Loucy (cell line): ENCODE data around the gene SDK2.

Experiments
- H2AFZ ChIP-seq: fragments of 200-600 bp; sonication (generic); 2 replicates; pipeline ENCODE4 v1.6.0; 2016; ENCODE audit warnings: antibody characterized with exemption, mild to moderate bottlenecking, low read length, moderate library complexity
- H3F3A ChIP-seq: fragments of 200-600 bp; 2 replicates; pipeline ENCODE4 v1.6.0; 2016; ENCODE audit warnings: antibody characterized with exemption, low read depth, mild to moderate bottlenecking
- H3K27me3 ChIP-seq: fragments of 200-600 bp; sonication (generic); 2 replicates; pipeline ENCODE4 v1.6.1; 2014; ENCODE audit warnings: low read length, mild to moderate bottlenecking; ENCODE audit not compliant: insufficient read depth, poor library complexity, severe bottlenecking
- H3K36me3 ChIP-seq: fragments of 200-600 bp; sonication (generic); 2 replicates; pipeline ENCODE4 v1.6.1; 2016; ENCODE audit warnings: low read length; ENCODE audit not compliant: insufficient read depth
- H3K4me1 ChIP-seq: fragments of 200-600 bp; sonication (generic); 2 replicates; pipeline ENCODE4 v1.5.1; 2014; ENCODE audit warnings: low read length, mild to moderate bottlenecking; ENCODE audit not compliant: insufficient read depth, poor library complexity, severe bottlenecking
- H3K4me2 ChIP-seq: fragments of 200-600 bp; sonication (generic); 2 replicates; pipeline ENCODE4 v1.6.0; 2014; ENCODE audit warnings: antibody characterized with exemption, low read length, low read depth, mild to moderate bottlenecking; ENCODE audit not compliant: poor library complexity, severe bottlenecking
- H3K4me3 ChIP-seq: fragments of 200-600 bp; sonication (generic); 2 replicates; pipeline ENCODE4 v1.5.1; 2014; ENCODE audit warnings: low read length, mild to moderate bottlenecking, mixed read lengths; ENCODE audit not compliant: poor library complexity, severe bottlenecking
- H3K79me2 ChIP-seq: fragments of 200-600 bp; sonication (generic); 2 replicates; pipeline ENCODE4 v1.6.1; 2014; ENCODE audit warnings: low read length; ENCODE audit not compliant: insufficient read depth
- H3K9ac ChIP-seq: fragments of 200-600 bp; sonication (generic); 2 replicates; pipeline ENCODE4 v1.6.0; 2014; ENCODE audit warnings: mild to moderate bottlenecking, low read depth, low read length, moderate library complexity; ENCODE audit not compliant: poor library complexity, severe bottlenecking
- H3K9me2 ChIP-seq: fragments of 200-600 bp; sonication (generic); replicated peaks from 2 replicates; pipeline ENCODE4 v1.6.1; 2016; ENCODE audit warnings: low read depth, low read length, mixed read lengths
- H3K9me3 ChIP-seq: fragments of 200-600 bp; sonication (generic); 2 replicates; pipeline ENCODE4 v1.6.1; 2014; ENCODE audit warnings: mild to moderate bottlenecking, antibody characterized with exemption, low read length, low read depth; ENCODE audit not compliant: insufficient read depth
- H4K20me1 ChIP-seq: fragments of 200-600 bp; sonication (generic); 2 replicates; pipeline ENCODE4 v1.6.0; 2014; ENCODE audit warnings: antibody characterized with exemption, low read length, mild to moderate bottlenecking; ENCODE audit not compliant: insufficient read depth, poor library complexity, severe bottlenecking
- CTCF ChIP-seq: fragments of 200-600 bp; sonication (generic); conservative IDR thresholded peaks from 2 replicates; pipeline ENCODE4 v1.5.1; 2014; ENCODE audit warnings: mild to moderate bottlenecking, antibody characterized with exemption, low read length
- EZH2phosphoT487 ChIP-seq: fragments of 200-600 bp; IDR thresholded peaks from 2 replicates; pipeline ENCODE4 v1.6.1; 2018; ENCODE audit warnings: antibody characterized with exemption, mild to moderate bottlenecking, moderate library complexity, borderline replicate concordance

Gene SDK2

GRCh38 chr17:73363442-73364154 lies 280.6 kb downstream of the SDK2 start:
- Histone ChIP-seq H3K9me2 (no peaks in the 10 kb centered on the region), H3K4me1 (no peaks in the 10 kb centered on the region), H3F3A (no peaks in the 10 kb centered on the region), H4K20me1 (no peaks in the 10 kb centered on the region), H3K4me2 (no peak overlapping the region), H2AFZ (no peak overlapping the region), H3K36me3 (no peaks in the 10 kb centered on the region; the same call in 1 of the 2 replicates), H3K4me3 (no peak overlapping the region), H3K79me2 (no peaks in the 10 kb centered on the region), H3K27me3 (no peaks in the 10 kb centered on the region), H3K9ac (no peak overlapping the region), H3K9me3 (no peaks in the 10 kb centered on the region)
- TF ChIP-seq EZH2phosphoT487, result no peak
- no peak for TF ChIP-seq CTCF

- no peaks in the 10 kb centered on the region; the same call in 1 of the 2 replicates for H3K36me3 ChIP-seq
Measured at GRCh38 chr17:73362697-73363096, 281.5 kb downstream of the SDK2 start.

GRCh38 chr17:73360961-73361761 lies 283.1 kb downstream of the SDK2 start:
- no peaks in the 10 kb centered on the region; the same call in 1 of the 2 replicates for H3K36me3 ChIP-seq
- H3K4me2 ChIP-seq, result no peak overlapping the region
- no peaks in the 10 kb centered on the region for H3K4me1 ChIP-seq
- H3F3A ChIP-seq, result no peaks in the 10 kb centered on the region
- no peak overlapping the region for H3K9ac ChIP-seq
- no peaks in the 10 kb centered on the region for H4K20me1 ChIP-seq
- no peaks in the 10 kb centered on the region for H3K9me3 ChIP-seq
- H3K9me2 ChIP-seq, result no peaks in the 10 kb centered on the region
- no peak for TF ChIP-seq EZH2phosphoT487
- H3K27me3 ChIP-seq, result no peaks in the 10 kb centered on the region
- no peak overlapping the region for H3K4me3 ChIP-seq
- no peak overlapping the region for H2AFZ ChIP-seq
- no peaks in the 10 kb centered on the region for H3K79me2 ChIP-seq

More at GRCh38 chr17:73362697-73363096, 281.5 kb downstream of the SDK2 start:
- Histone ChIP-seq H3K9ac (no peak overlapping the region), H2AFZ (no peak overlapping the region), H3K4me2 (no peak overlapping the region), H3K4me3 (no peak overlapping the region), H3K79me2 (no peaks in the 10 kb centered on the region), H3F3A (no peaks in the 10 kb centered on the region), H3K27me3 (no peaks in the 10 kb centered on the region), H3K9me3 (no peaks in the 10 kb centered on the region), H3K9me2 (no peaks in the 10 kb centered on the region), H4K20me1 (no peaks in the 10 kb centered on the region), H3K4me1 (no peaks in the 10 kb centered on the region)
- no peak for TF ChIP-seq CTCF
- TF ChIP-seq EZH2phosphoT487, result no peak
